ENCODE results near the gene MYH1.

GRCh38 chr17:10477701-10478100 lies 40.6 kb downstream of the MYH1 start:
- TF ChIP-seq CTCF (IDR thresholded peaks at IDR 0.05 in 4 of 5, conservative IDR thresholded peaks at IDR 0.05 in 1 of 5), result no peak
- TF ChIP-seq POLR2A (IDR thresholded peaks at IDR 0.05), result no peak
